ENCODE results near the gene PXN. TPM values are rescaled to one million over a fixed set of nuclear protein-coding genes. Genes with fewer than 3 reads are reported as not detected.
"Not testable (repeated sequence)": the region's sequence is repeated elsewhere in the genome, so short reads cannot be mapped to it uniquely, and the experiment has no call there.

Gene PXN
- total RNA-seq, 1 donor = 41.6 TPM

GRCh38 chr12:120258323-120258896 is 7.1 kb downstream of the PXN start:
- peak overlapping the region; percentile 54 for H3K4me2 ChIP-seq (ENCODE audit: insufficient read depth, low read length)
- H3K36me3 ChIP-seq (ENCODE audit: insufficient read depth, low read length) = peaks cover 15% of the 10 kb centered on the region
- peak overlapping the region; percentile 87 for H3K27ac ChIP-seq (ENCODE audit: low read depth, low read length)
- DNase-seq (ENCODE audit: insufficient read length, low spot score, missing footprints) = no peak
- peaks cover 95% of the 10 kb centered on the region for H3K79me2 ChIP-seq (ENCODE audit: insufficient read depth, low read length)
- H3K4me3 ChIP-seq (ENCODE audit: insufficient read depth, low read length) = no peak overlapping the region
- peaks cover 54% of the 10 kb centered on the region for H4K20me1 ChIP-seq (ENCODE audit: insufficient read depth, low read length)
- peaks cover 55% of the 10 kb centered on the region for H3K4me1 ChIP-seq (ENCODE audit: insufficient read depth, low read length)
- H2AFZ ChIP-seq (ENCODE audit: low read length) = no peak overlapping the region
- TF ChIP-seq CTCF (IDR thresholded peaks at IDR 0.05; ENCODE audit: extremely low read depth, low read depth, low read length) = no peak
- no peaks in the 10 kb centered on the region for H3K27me3 ChIP-seq (ENCODE audit: insufficient read depth, low read length)
- H3K9me3 ChIP-seq (ENCODE audit: low read depth, low read length) = no peaks in the 10 kb centered on the region

GRCh38 chr12:120257041-120257821 is 8.3 kb downstream of the PXN start:
- peaks cover 52% of the 10 kb centered on the region for H4K20me1 ChIP-seq (ENCODE audit: insufficient read depth, low read length)
- TF ChIP-seq CTCF (IDR thresholded peaks at IDR 0.05; ENCODE audit: extremely low read depth, low read depth, low read length) = peak; percentile 23
- H3K4me3 ChIP-seq (ENCODE audit: insufficient read depth, low read length) = peak overlapping the region; percentile 39
- peaks cover 95% of the 10 kb centered on the region for H3K79me2 ChIP-seq (ENCODE audit: insufficient read depth, low read length)
- H3K4me2 ChIP-seq (ENCODE audit: insufficient read depth, low read length) = peak overlapping the region; percentile 67
- no peaks in the 10 kb centered on the region for H3K27me3 ChIP-seq (ENCODE audit: insufficient read depth, low read length)
- H3K9me3 ChIP-seq (ENCODE audit: low read depth, low read length) = no peaks in the 10 kb centered on the region
- peaks cover 47% of the 10 kb centered on the region for H3K4me1 ChIP-seq (ENCODE audit: insufficient read depth, low read length)
- DNase-seq (ENCODE audit: insufficient read length, low spot score, missing footprints) = peak; percentile 93
- no peak overlapping the region for H2AFZ ChIP-seq (ENCODE audit: low read length)
- peak overlapping the region; percentile 87 for H3K27ac ChIP-seq (ENCODE audit: low read depth, low read length)
- peaks cover 16% of the 10 kb centered on the region for H3K36me3 ChIP-seq (ENCODE audit: insufficient read depth, low read length)

- Histone ChIP-seq H3K4me1 (ENCODE audit: insufficient read depth, low read length) (peaks cover 57% of the 10 kb centered on the region), H2AFZ (ENCODE audit: low read length) (no peak overlapping the region), H3K79me2 (ENCODE audit: insufficient read depth, low read length) (peaks cover 94% of the 10 kb centered on the region), H3K36me3 (ENCODE audit: insufficient read depth, low read length) (peaks cover 16% of the 10 kb centered on the region), H4K20me1 (ENCODE audit: insufficient read depth, low read length) (peaks cover 52% of the 10 kb centered on the region), H3K27me3 (ENCODE audit: insufficient read depth, low read length) (no peaks in the 10 kb centered on the region), H3K9me3 (ENCODE audit: low read depth, low read length) (no peaks in the 10 kb centered on the region), H3K4me3 (ENCODE audit: insufficient read depth, low read length) (no peak overlapping the region), H3K4me2 (ENCODE audit: insufficient read depth, low read length) (no peak overlapping the region), H3K27ac (ENCODE audit: low read depth, low read length) (no peak overlapping the region)
- no peak for DNase-seq (ENCODE audit: insufficient read length, low spot score, missing footprints)
- no peak for TF ChIP-seq CTCF (IDR thresholded peaks at IDR 0.05; ENCODE audit: extremely low read depth, low read depth, low read length)
Observed at GRCh38 chr12:120254809-120255208, 10.7 kb downstream of the PXN start.

- Histone ChIP-seq H3K4me1 (ENCODE audit: insufficient read depth, low read length) (peaks cover 56% of the 10 kb centered on the region), H3K36me3 (ENCODE audit: insufficient read depth, low read length) (peaks cover 20% of the 10 kb centered on the region), H3K79me2 (ENCODE audit: insufficient read depth, low read length) (peaks cover 94% of the 10 kb centered on the region), H4K20me1 (ENCODE audit: insufficient read depth, low read length) (peaks cover 55% of the 10 kb centered on the region)
- not testable (repeated sequence) for DNase-seq (ENCODE audit: insufficient read length, low spot score, missing footprints); H3K9me3 ChIP-seq (ENCODE audit: low read depth, low read length); H3K4me2 ChIP-seq (ENCODE audit: insufficient read depth, low read length); H3K27ac ChIP-seq (ENCODE audit: low read depth, low read length); H2AFZ ChIP-seq (ENCODE audit: low read length); H3K27me3 ChIP-seq (ENCODE audit: insufficient read depth, low read length); H3K4me3 ChIP-seq (ENCODE audit: insufficient read depth, low read length)
Observed at GRCh38 chr12:120253313-120253712, 12.2 kb downstream of the PXN start.

All from osteoblast (primary cell).